HepG2 (cell line): Measurements from ENCODE around the gene DHX16. TPM values are rescaled to one million over a fixed set of nuclear protein-coding genes. Genes with fewer than 3 reads are reported as not detected.

Experiments
- ARNTL ChIP-seq: sonication (generic); formaldehyde crosslinking; IDR thresholded peaks from 2 replicates; pipeline ENCODE4 v1.4.0; 2020; ENCODE audit warnings: mild to moderate bottlenecking, missing genetic modification reagents
- CREBL2 ChIP-seq: sonication (generic); formaldehyde crosslinking; IDR thresholded peaks from 2 replicates; pipeline ENCODE4 v1.8.1; 2023; ENCODE audit warnings: missing genetic modification reagents, mild to moderate bottlenecking, borderline replicate concordance
- HBP1 ChIP-seq: IDR thresholded peaks from 2 replicates; pipeline ENCODE4 v1.6.1; 2016; ENCODE audit warnings: low read depth, control low read depth
- HMG20B ChIP-seq: conservative IDR thresholded peaks from 2 replicates; pipeline ENCODE4 v1.6.1; 2016; ENCODE audit warnings: missing genetic modification reagents, missing compliant biosample characterization
- MAF1 ChIP-seq: sonication (generic); formaldehyde crosslinking; IDR thresholded peaks from 2 replicates; pipeline ENCODE4 v1.5.0; 2020; ENCODE audit warnings: missing genetic modification reagents, borderline replicate concordance
- MIER3 ChIP-seq: IDR thresholded peaks from 2 replicates; pipeline ENCODE4 v1.6.1; 2016; ENCODE audit warnings: missing compliant biosample characterization, borderline replicate concordance
- MYNN ChIP-seq: sonication (generic); formaldehyde crosslinking; IDR thresholded peaks from 2 replicates; pipeline ENCODE4 v1.4.0; 2020; ENCODE audit warnings: mild to moderate bottlenecking, low read depth, missing genetic modification reagents
- MYPOP ChIP-seq: sonication (generic); formaldehyde crosslinking; IDR thresholded peaks from 2 replicates; pipeline ENCODE4 v1.8.1; 2023; ENCODE audit warnings: mild to moderate bottlenecking, moderate library complexity, missing genetic modification reagents
- NR0B2 ChIP-seq: sonication (generic); formaldehyde crosslinking; IDR thresholded peaks from 2 replicates; pipeline ENCODE4 v1.4.0; 2020; ENCODE audit warnings: mild to moderate bottlenecking, missing genetic modification reagents
- PAWR ChIP-seq: sonication (generic); formaldehyde crosslinking; IDR thresholded peaks from 2 replicates; pipeline ENCODE4 v1.4.0; 2020; ENCODE audit warnings: missing genetic modification reagents, mild to moderate bottlenecking, borderline replicate concordance
- PRDM4 ChIP-seq: sonication (generic); formaldehyde crosslinking; IDR thresholded peaks from 2 replicates; pipeline ENCODE4 v1.9.0; 2021; ENCODE audit warnings: missing genetic modification reagents, borderline replicate concordance
- PREB ChIP-seq: sonication (generic); formaldehyde crosslinking; IDR thresholded peaks from 2 replicates; pipeline ENCODE4 v1.4.0; 2020; ENCODE audit warnings: missing genetic modification reagents
- RXRB ChIP-seq: IDR thresholded peaks from 2 replicates; pipeline ENCODE4 v1.6.1; 2016; ENCODE audit warnings: borderline replicate concordance, missing genetic modification reagents, missing compliant biosample characterization
- SMARCE1 ChIP-seq: fragments of 450-650 bp; IDR thresholded peaks from 2 replicates; pipeline ENCODE4 v1.6.1; 2017; ENCODE audit warnings: borderline replicate concordance
- THAP7 ChIP-seq: sonication (generic); formaldehyde crosslinking; IDR thresholded peaks from 2 replicates; pipeline ENCODE4 v1.8.1; 2023; ENCODE audit warnings: mild to moderate bottlenecking, missing genetic modification reagents
- ZC3H13 ChIP-seq: sonication (generic); formaldehyde crosslinking; IDR thresholded peaks from 2 replicates; pipeline ENCODE4 v1.8.1; 2023; ENCODE audit warnings: mild to moderate bottlenecking, missing genetic modification reagents, moderate library complexity
- ZFP37 ChIP-seq: sonication (generic); formaldehyde crosslinking; IDR thresholded peaks from 2 replicates; pipeline ENCODE4 v1.4.0; 2020; ENCODE audit warnings: missing genetic modification reagents, borderline replicate concordance
- ZNF549 ChIP-seq: sonication (generic); formaldehyde crosslinking; IDR thresholded peaks from 2 replicates; pipeline ENCODE4 v1.5.0; 2020; ENCODE audit warnings: missing genetic modification reagents
- ZNF567 ChIP-seq: sonication (generic); formaldehyde crosslinking; IDR thresholded peaks from 2 replicates; pipeline ENCODE4 v1.8.1; 2023; ENCODE audit warnings: mild to moderate bottlenecking, missing genetic modification reagents, borderline replicate concordance
- ZNF570 ChIP-seq: sonication (generic); formaldehyde crosslinking; IDR thresholded peaks from 2 replicates; pipeline ENCODE4 v1.4.0; 2020; ENCODE audit warnings: mild to moderate bottlenecking, missing genetic modification reagents, borderline replicate concordance
- ZNF670 ChIP-seq: sonication (generic); formaldehyde crosslinking; IDR thresholded peaks from 2 replicates; pipeline ENCODE4 v1.8.0; 2022; ENCODE audit warnings: mild to moderate bottlenecking, missing genetic modification reagents, borderline replicate concordance
- polyA plus RNA-seq, 8 experiments: library from polyadenylated mRNA; depleted of rRNA in 3 of 8; stranded (reverse) in 7 of 8; unstranded in 1 of 8; fragments of >200 nt; fragmentation: Illumina TruSeq in 4 of 8; extraction: Trizol in 4 of 8; gene quantifications; 2 replicates each; pipeline versions ENCODE4 v1.2.1 to v1.2.3, GENCODE V29; 2011 to 2016; ENCODE audit warnings: low read depth in 4 of 8, missing spikeins in 1 of 8, mixed read lengths in 1 of 8; ENCODE audit not compliant: insufficient read depth in 1 of 8
- total RNA-seq, 5 experiments: library from RNA; depleted of rRNA; stranded (reverse); fragments of >200 nt; fragmentation: Illumina TruSeq; extraction: Trizol; gene quantifications; 2 replicates each; pipeline ENCODE4 v1.2.3, GENCODE V29; 2016; ENCODE audit warnings: low read depth in 1 of 5

DHX16 gene
- total and polyA plus RNA-seq, 2 of the 13 experiments (the other 11 are each of a cell fraction or from before 2014, with no cell fraction given), result 57.0 to 58.5 TPM

GRCh38 chr6:30717129-30717844, 44.5 kb upstream of the DHX16 start, which contains the start of gene MDC1 (continued):
- TF ChIP-seq MAF1, result peak; percentile 77; the same call in 1 of the 2 replicates
- 0 out of 2 replicates have a peak, but pooled peaks have one; percentile 86 for TF ChIP-seq ZNF570 (CRISPR knock-in tag)
- no peak for TF ChIP-seq ZNF549
- TF ChIP-seq SMARCE1, result no peak
- TF ChIP-seq MIER3 (CRISPR knock-in tag), result peak; percentile 99
- peak; percentile 57; the same call in 1 of the 2 replicates for TF ChIP-seq NR0B2 (CRISPR knock-in tag)
- TF ChIP-seq ARNTL, result peak; percentile 85
- peak; percentile 95 for TF ChIP-seq ZNF670
- TF ChIP-seq PAWR (CRISPR knock-in tag), result peak; percentile 88; the same call in 1 of the 2 replicates
- peak; percentile 94; the same call in 1 of the 2 replicates for TF ChIP-seq ZNF567 (CRISPR knock-in tag)
- TF ChIP-seq MYNN (CRISPR knock-in tag), result no peak; the same call in none of the 2 replicates
- TF ChIP-seq PREB (CRISPR knock-in tag), result no peak; the same call in 1 of the 2 replicates
- peak; percentile 60; the same call in 1 of the 2 replicates for TF ChIP-seq CREBL2
- peak; percentile 92 for TF ChIP-seq RXRB
- no peak for TF ChIP-seq THAP7 (CRISPR knock-in tag)
- TF ChIP-seq PRDM4 (CRISPR knock-in tag), result peak; percentile 85
- peak; percentile 39; the same call in 1 of the 2 replicates for TF ChIP-seq HMG20B (CRISPR knock-in tag)
- peak; percentile 96 for TF ChIP-seq ZC3H13
- TF ChIP-seq HBP1 (CRISPR knock-in tag), result peak; percentile 98
- no peak; the same call in 1 of the 2 replicates for TF ChIP-seq ZFP37 (CRISPR knock-in tag)
- peak; percentile 98 for TF ChIP-seq MYPOP (CRISPR knock-in tag)
